ENCODE data around the gene ADCY4. TPM values are rescaled to one million over a fixed set of nuclear protein-coding genes. Genes with fewer than 3 reads are reported as not detected.
A peak's percentile ranks its signal among the peaks of the same experiment; 100 is the strongest.

Gene ADCY4
- total and polyA plus RNA-seq, 2 of the 13 experiments (the other 11 are each of a cell fraction or from before 2014, with no cell fraction given) = 0.03 TPM; not detected in 1

GRCh38 chr14:24323341-24323740, 11.5 kb downstream of the ADCY4 start (continued):
- TF ChIP-seq SMAD3 (CRISPR knock-in tag; IDR thresholded peaks at IDR 0.05) = no peak
- no peak for TF ChIP-seq POGZ (CRISPR knock-in tag; IDR thresholded peaks at IDR 0.05)
- no peak for TF ChIP-seq SOX13 (IDR thresholded peaks at IDR 0.05)
- no peak for TF ChIP-seq SOX13 (CRISPR knock-in tag; conservative IDR thresholded peaks at IDR 0.05 in 1 of 2, IDR thresholded peaks at IDR 0.05 in 1 of 2)
- no peak for TF ChIP-seq MIER3 (CRISPR knock-in tag; IDR thresholded peaks at IDR 0.05; ENCODE audit: borderline replicate concordance)
- TF ChIP-seq ZNF556 (CRISPR knock-in tag; IDR thresholded peaks at IDR 0.05; ENCODE audit: borderline replicate concordance) = no peak
- TF ChIP-seq KDM5A (IDR thresholded peaks at IDR 0.05; ENCODE audit: borderline replicate concordance, low read length) = no peak
- no peak for TF ChIP-seq ZNF33A (CRISPR knock-in tag; IDR thresholded peaks at IDR 0.05; ENCODE audit: borderline replicate concordance)
- no peak for TF ChIP-seq ZNF713 (CRISPR knock-in tag; IDR thresholded peaks at IDR 0.05)

GRCh38 chr14:24322672-24323071, 12.2 kb downstream of the ADCY4 start:
- Histone ChIP-seq H3K79me2 (ENCODE audit: insufficient read depth, low read length) (no peaks in the 10 kb centered on the region), H3K36me3 (replicated peaks in 1 of 2; ENCODE audit: control insufficient read depth in 1 of 2, insufficient read depth in 2 of 2, low read length in 2 of 2) (no peaks in the 10 kb centered on the region), H3K27ac (ENCODE audit: extremely low read length, insufficient read depth, low read length) (no peak overlapping the region), H2AFZ (ENCODE audit: low read length) (no peak overlapping the region), H4K20me1 (ENCODE audit: insufficient read depth, low read length) (no peaks in the 10 kb centered on the region), H3K4me2 (ENCODE audit: low read depth, low read length) (no peak overlapping the region), H3K9ac (ENCODE audit: insufficient read depth, low read depth, low read length) (no peak overlapping the region), H3K9me3 (ENCODE audit: low read length) (no peaks in the 10 kb centered on the region), H3K4me1 (ENCODE audit: insufficient read depth, low read length) (peaks cover 11% of the 10 kb centered on the region), H3K27me3 (ENCODE audit: control insufficient read depth in 1 of 2, insufficient read depth in 2 of 2, low read length in 2 of 2) (peaks cover 25 to 85% of the 10 kb centered on the region in 2 experiments), H3K4me3 (replicated peaks in 1 of 3; ENCODE audit: insufficient read depth in 1 of 3, low read depth in 2 of 3, low read length in 3 of 3) (no peak overlapping the region)
- DNase-seq (ENCODE audit: low spot score) (no peak), ATAC-seq (peak; percentile 5; the same call in 2 of the 3 replicates), FAIRE-seq (no peak)
- ChIA-PET POLR2A (interaction anchor here (0.6 to 1.4 kb wide), 4 partner anchors 16 to 107 kb away, joined by 3 to 5 read pairs (median 4); partner anchors contain the start of genes CBLN3, DHRS1, KHNYN and NOP9), CTCF (ENCODE audit: low intra/inter-chr PET ratio, low total read pairs) (interaction anchor here (0.6 kb wide), 1 partner anchor 114 kb away, joined by 3 read pairs; no protein-coding TSS in a partner anchor)
- no TSS peak for BruUV-seq (replicated peaks)
- in situ Hi-C loops (cut with HindIII; ENCODE audit: extremely low pct_ligation_motif_present, low pct_unique_long_range_greater_than_20kb) (no loop called here), intact Hi-C loops (cut with micrococcal nuclease; ENCODE audit: unreplicated experiment) (no loop called here)
- WGBS (ENCODE audit: low lambda C conversion rate) = 32% methylated on average over 10 of the region's 10 CpGs
- TF ChIP-seq SALL1 (CRISPR knock-in tag; IDR thresholded peaks at IDR 0.05) = peak; percentile 9; the same call in 1 of the 2 replicates
- TF ChIP-seq, protein P1, sequence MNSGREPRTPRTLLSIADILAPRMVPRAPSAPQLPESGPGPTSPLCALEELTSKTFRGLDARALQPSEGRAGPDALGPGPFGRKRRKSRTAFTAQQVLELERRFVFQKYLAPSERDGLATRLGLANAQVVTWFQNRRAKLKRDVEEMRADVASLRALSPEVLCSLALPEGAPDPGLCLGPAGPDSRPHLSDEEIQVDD (CRISPR knock-in tag; IDR thresholded peaks at IDR 0.05; ENCODE audit: borderline replicate concordance) = 0 out of 2 replicates have a peak, but pooled peaks have one; percentile 11
- TF ChIP-seq, protein P2, sequence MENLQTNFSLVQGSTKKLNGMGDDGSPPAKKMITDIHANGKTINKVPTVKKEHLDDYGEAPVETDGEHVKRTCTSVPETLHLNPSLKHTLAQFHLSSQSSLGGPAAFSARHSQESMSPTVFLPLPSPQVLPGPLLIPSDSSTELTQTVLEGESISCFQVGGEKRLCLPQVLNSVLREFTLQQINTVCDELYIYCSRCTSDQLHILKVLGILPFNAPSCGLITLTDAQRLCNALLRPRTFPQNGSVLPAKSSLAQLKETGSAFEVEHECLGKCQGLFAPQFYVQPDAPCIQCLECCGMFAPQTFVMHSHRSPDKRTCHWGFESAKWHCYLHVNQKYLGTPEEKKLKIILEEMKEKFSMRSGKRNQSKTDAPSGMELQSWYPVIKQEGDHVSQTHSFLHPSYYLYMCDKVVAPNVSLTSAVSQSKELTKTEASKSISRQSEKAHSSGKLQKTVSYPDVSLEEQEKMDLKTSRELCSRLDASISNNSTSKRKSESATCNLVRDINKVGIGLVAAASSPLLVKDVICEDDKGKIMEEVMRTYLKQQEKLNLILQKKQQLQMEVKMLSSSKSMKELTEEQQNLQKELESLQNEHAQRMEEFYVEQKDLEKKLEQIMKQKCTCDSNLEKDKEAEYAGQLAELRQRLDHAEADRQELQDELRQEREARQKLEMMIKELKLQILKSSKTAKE (CRISPR knock-in tag; IDR thresholded peaks at IDR 0.05; ENCODE audit: borderline replicate concordance) = 0 out of 2 replicates have a peak, but pooled peaks have one; percentile 19
- 0 out of 2 replicates have a peak, but pooled peaks have one; percentile 46 for TF ChIP-seq ZFYVE20 (CRISPR knock-in tag; IDR thresholded peaks at IDR 0.05; ENCODE audit: borderline replicate concordance, low read depth)
- TF ChIP-seq ZNF768 (CRISPR knock-in tag; IDR thresholded peaks at IDR 0.05) = peak; percentile 13; the same call in 1 of the 2 replicates

Measured in HepG2 (cell line).